Stimulated activated CD4-positive, alpha-beta T cell treated with anti-CD3 and anti-CD28 coated beads, Interleukin-12 subunit alpha, Interleukin-12 subunit beta, amount 100 ng/mL, for 4 hours (primary cell): Measurements from ENCODE around the gene DLD.
"Not testable (repeated sequence)": the region's sequence is repeated elsewhere in the genome, so short reads cannot be mapped to it uniquely, and the experiment has no call there.

Experiments used
- DNase-seq: peaks from one replicate; pipeline ENCODE4 v3.0.0-alpha.2; 2020

The DLD gene

GRCh38 chr7:107917763-107918651 lies 27.0 kb downstream of the DLD start:
- DNase-seq = no peak

DNA sequence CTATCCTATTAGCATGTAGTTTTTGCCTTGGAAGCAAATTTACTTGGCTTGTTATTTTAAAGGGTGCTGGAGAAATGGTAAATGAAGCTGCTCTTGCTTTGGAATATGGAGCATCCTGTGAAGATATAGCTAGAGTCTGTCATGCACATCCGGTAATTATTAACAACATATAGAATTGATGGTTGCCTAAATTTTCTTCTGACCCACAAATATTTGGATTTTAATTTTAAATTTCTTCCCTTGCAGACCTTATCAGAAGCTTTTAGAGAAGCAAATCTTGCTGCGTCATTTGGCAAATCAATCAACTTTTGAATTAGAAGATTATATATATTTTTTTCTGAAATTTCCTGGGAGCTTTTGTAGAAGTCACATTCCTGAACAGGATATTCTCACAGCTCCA lies 28.0 kb downstream of the DLD start:
- no peak for DNase-seq

DNA sequence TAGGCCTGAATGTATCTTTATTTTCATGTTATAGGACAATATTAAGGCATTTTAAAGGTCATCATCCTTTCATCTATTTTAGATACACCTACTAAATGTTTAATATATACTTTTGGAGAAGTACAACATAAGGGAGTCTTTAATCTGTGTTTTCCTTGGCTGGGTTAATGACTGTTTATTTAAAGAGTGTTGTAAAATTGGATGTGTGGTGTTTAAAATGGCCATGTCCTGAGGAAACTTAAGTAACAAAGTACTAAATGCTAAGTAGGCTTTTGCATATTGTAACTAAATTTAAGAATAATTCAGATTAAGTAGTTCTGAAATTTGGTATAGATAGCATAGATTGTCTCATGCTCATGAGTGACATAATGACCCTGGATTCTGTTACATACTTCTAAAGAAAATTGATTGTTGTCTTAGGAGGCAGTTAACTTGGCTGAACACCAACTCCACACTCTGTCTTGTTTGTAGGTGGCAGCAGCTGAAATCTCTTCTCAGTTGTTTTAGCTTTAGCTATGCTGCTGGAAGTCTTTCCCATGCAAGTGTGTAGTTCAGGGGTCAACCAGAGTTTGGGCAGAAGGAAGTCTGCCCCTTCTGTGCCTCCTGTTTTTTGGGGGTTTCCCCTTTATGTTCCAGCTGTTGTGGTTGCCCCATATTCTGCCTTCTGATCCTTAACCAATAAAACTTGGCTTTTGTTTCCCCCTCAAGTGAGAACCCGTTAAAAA lies 29.2 kb downstream of the DLD start:
- DNase-seq = no peak

DNA sequence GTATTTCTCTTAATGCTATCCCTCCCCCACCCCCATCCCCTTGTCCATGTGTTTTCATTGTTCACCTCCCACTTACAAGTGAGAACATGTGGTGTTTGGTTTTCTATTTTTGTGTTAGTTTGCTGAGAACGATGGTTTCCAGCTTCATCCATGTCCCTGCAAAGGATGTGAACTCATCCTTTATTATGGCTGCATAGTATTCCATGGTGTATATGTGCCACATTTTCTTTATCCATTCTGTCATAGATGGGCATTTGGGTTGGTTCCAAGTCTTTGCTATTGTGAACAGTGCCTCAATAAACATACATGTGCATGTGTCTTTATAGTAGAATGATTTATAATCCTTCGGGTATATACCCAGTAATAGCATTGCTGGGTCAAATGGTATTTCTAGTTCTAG lies 30.8 kb downstream of the DLD start:
- DNase-seq = not testable (repeated sequence)

DNA sequence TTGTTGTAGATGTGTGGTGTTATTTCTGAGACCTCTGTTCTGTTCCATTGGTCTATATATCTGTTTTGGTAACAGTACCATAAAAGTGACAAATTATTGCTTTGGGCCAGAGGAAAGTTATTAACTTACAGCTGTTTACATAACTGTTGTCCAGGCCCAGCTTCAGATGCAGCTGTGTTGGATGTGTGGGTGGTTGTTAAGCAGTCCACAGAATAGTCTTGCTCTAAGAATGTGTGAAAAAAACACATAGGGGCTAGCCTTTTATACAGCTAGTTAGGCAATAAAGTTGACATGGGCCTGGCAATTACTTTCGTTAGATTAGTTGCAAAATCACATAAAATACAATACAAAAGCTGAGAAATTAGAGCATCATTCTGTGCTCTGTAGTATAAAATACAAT lies 31.9 kb downstream of the DLD start:
- no peak for DNase-seq

DNA sequence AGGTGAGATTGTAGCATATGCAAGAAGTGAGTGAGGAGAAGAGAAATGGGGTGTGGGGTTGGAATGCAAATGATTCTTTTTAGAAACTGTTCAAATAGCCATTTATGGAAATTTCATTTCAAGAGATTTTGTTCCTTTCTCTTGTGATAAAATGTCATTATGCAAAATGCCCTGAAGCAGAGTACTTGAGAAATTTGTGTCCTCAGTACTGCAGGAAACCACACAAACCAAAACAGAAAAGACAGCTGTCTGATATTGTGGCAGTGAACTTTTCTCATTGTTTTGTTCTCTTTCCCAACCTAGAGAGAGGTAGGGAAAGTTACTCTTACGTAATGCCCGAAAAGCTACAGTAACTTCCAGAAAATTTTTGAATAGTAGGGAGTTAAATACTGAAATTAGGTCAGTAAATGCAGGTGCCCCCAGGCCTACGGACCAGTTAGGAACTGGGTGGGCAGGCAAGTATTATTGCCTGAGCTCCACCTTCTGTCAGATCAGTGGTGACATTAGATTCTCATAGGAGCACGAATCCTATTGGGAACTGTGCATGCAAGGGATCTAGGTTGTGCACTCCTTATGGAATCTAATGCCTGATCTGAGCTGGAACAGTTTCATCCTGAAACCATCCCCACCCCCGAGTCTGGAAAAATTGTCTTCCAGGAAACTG lies 34.0 kb downstream of the DLD start:
- no peak for DNase-seq

GRCh38 chr7:107926481-107926880 lies 35.5 kb downstream of the DLD start:
- DNase-seq = no peak

GRCh38 chr7:107931740-107932515 lies 40.9 kb downstream of the DLD start:
- DNase-seq = no peak

DNA sequence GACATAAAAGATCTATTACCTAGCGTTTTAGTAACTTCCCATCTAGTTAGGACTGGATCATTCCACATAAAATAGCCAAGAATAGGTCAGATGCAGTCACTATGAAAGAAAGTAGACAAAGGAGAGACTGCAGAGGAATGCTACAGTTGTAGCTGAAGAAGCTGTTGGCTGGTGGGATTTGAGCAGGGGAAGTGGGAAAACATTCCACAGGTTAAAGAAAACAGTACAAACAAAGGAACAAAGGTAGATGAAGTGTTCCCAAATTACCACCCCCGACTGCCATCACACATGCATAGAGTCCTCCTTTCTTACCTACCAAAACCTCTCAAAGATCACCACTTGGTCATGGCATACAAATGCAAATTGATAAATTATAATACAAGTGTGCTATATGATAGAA lies 41.8 kb downstream of the DLD start:
- DNase-seq = no peak

DNA sequence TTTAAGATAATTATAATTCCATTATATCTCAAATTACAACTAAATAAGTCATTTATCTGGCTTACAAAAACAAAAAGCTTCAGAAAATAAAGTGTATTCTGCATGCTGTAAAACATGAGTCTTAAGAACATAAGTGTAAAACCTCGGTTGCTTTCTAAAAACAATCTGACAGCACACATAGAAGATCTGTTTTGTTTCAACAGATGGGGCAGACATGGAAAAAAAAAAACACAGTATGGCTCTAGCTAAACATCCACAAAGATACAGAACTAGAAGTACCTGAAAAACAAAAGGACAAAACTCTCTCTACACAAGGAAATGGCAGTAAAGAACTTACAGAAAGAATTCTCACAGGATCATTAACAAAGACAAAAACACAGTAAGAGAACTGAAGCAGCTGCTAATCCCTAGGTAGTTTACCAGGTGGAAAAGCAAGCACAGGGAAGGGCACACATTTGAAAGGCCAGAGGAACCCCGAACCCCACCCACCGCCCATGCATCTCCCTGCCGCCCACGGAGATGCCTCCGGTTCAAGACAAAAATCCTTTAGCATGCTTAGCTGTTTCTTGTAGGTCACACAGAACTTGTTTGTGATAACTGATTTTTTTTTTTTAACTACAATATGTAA lies 42.5 kb downstream of the DLD start:
- no peak for DNase-seq

- no peak for DNase-seq
Measured at GRCh38 chr7:107934991-107935770, 44.2 kb downstream of the DLD start.

GRCh38 chr7:107936312-107936711 lies 45.3 kb downstream of the DLD start:
- no peak for DNase-seq

GRCh38 chr7:107937531-107937930 lies 46.5 kb downstream of the DLD start:
- no peak for DNase-seq

DNA sequence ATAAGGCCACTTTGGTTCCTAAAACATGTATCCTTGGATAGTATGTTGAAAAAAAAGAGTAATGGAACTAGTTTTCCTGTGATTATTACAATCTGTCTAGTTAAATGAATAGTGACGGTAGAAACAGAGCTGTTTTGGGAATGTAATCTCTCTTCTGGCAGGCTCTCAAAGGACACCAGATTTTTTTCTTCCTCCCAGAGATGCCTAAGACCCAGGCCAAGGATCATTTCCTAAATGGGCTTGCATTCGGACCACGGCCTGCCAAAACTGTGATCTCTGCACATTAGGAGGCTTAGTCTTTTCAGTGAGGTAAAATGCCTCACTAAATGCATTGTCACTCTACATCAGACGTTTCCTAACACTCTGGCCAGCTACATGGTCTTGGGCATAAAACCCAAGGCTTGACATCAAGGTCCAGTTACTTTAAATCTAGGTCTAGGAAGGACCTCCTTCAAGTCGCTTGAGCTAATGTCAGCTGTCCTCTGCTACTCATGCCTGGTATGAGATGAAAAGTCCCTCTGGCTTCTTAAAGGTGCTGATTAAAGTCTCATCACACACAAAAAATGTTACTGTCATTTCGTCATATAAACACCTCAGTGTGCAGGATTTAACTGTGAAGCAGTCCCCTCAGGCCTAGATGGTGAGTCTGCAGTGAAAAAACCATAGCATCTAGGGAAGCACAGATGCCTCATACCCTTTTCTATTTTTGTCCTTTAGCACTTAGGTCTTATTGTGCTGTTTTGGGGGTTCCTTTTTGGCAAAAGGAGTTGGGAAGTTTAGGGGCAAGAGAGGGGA lies 47.7 kb downstream of the DLD start:
- DNase-seq = no peak

GRCh38 chr7:107939573-107940489 lies 48.8 kb downstream of the DLD start:
- no peak for DNase-seq

- no peak for DNase-seq
Measured at GRCh38 chr7:107940951-107941350, 50.0 kb downstream of the DLD start.

DNA sequence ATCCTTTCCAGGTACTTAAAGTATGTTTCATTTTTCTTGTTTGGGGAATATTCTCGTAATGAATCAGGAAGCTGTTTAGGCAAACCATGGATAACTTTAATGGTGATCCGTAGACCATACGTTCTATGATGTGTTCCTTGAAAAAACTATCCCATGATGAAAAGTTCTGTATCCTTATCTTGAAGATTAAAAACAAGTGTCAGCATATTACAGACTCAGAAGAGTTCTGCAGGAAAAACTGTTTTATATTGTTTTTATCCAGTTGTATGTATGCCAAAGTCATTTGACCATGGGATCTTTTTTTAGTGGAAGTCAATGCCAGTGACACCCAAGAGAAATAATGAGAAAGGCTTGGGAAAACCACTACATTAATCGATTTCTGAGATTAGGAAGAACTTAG lies 52.0 kb downstream of the DLD start:
- DNase-seq = no peak

DNA sequence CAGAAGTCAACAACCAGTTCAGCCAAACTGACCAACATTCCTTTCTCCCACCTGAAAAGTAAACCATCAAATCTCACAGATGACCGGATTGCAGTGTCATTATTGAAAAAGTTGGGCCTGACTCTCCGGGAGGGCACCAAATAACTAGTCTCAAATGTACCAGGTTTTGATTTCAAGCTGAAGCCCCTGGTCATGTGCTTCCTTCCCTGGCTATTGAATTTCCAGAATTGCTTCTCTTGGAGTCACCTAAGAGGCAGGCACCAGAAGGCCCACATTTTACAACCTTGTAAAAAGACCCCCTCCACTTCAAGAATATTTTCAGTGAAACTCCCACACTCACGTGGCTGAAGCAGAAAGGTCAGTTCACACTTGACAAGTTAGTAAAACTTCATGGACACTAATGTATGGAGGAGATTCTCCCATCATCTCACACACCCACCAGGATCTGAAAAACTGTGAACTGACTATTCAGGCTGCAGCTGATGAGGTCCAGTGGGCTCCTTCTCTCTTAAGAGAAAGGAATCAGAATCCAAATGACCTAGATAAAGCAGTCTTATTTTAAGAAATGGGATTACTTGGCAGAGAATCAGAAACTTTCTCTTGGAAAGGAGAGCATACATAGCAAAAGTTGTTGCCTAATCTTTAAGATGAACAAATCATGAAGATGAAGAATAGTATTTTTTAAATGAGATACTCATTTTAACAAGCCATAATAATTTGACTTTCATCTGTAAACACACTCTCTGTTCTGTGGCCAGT lies 53.6 kb downstream of the DLD start:
- no peak for DNase-seq

- no peak for DNase-seq
Measured at GRCh38 chr7:107945332-107945731, 54.3 kb downstream of the DLD start.
